Tibial nerve (tissue), 4 donors: Measurements from ENCODE around the gene AHRR.

Experiments
- EP300 ChIP-seq, 2 donors: sonication (generic); formaldehyde crosslinking; IDR thresholded peaks; one replicate each; pipeline ENCODE4 v1.6.1; 2017; ENCODE audit warnings: antibody characterized with exemption in 2 of 2, mild to moderate bottlenecking in 1 of 2
- POLR2A ChIP-seq, 2 donors: fragments of 450-650 bp; IDR thresholded peaks; one replicate each; pipeline ENCODE4 v1.6.1; 2017; ENCODE audit warnings: antibody characterized with exemption in 2 of 2, mild to moderate bottlenecking in 2 of 2, moderate library complexity in 2 of 2
- TF ChIP-seq, protein P1 (sequence below), 5 experiments: fragments of 200-600 bp in 3 of 5; fragments of 450-650 bp in 2 of 5; sonication (generic) in 3 of 5; IDR thresholded peaks; one replicate each; pipeline ENCODE4 v1.5.1; 2016 to 2019; ENCODE audit warnings: antibody characterized with exemption in 5 of 5, mild to moderate bottlenecking in 3 of 5, moderate library complexity in 2 of 5

DNA sequence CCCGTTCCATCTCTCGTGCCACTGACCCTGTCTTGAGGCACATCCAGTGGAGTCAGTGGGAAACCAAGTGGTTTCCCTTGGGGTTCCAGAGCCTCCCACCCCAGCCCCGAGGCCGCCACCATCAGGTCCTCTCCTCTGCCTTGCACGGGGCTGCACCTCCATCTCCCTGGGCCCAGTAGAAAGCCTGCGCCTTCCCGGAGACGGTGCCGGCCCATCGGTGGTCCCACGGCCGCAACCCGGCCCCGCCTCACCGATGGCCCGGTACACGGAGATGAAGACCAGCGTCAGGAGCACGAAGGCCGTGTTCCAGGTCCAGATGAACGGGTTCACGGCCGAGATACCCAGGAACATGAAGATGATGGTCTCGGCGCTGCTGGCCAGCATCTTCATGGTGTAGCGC, 161.5 kb downstream of the AHRR start:
- TF ChIP-seq EP300 (IDR thresholded peaks at IDR 0.05) (no peak), POLR2A (IDR thresholded peaks at IDR 0.05) (no peak)
- TF ChIP-seq, protein P1, sequence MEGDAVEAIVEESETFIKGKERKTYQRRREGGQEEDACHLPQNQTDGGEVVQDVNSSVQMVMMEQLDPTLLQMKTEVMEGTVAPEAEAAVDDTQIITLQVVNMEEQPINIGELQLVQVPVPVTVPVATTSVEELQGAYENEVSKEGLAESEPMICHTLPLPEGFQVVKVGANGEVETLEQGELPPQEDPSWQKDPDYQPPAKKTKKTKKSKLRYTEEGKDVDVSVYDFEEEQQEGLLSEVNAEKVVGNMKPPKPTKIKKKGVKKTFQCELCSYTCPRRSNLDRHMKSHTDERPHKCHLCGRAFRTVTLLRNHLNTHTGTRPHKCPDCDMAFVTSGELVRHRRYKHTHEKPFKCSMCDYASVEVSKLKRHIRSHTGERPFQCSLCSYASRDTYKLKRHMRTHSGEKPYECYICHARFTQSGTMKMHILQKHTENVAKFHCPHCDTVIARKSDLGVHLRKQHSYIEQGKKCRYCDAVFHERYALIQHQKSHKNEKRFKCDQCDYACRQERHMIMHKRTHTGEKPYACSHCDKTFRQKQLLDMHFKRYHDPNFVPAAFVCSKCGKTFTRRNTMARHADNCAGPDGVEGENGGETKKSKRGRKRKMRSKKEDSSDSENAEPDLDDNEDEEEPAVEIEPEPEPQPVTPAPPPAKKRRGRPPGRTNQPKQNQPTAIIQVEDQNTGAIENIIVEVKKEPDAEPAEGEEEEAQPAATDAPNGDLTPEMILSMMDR (IDR thresholded peaks at IDR 0.05) = no peak
